GM12874 (cell line): ENCODE measurements around the gene CIC.

Source experiments
- CTCF ChIP-seq: IDR thresholded peaks from 2 replicates; pipeline ENCODE4 v1.5.1; 2011; ENCODE audit warnings: low read depth, mild to moderate bottlenecking, control low read depth, low read length, moderate library complexity; ENCODE audit not compliant: insufficient read depth

The CIC gene

GRCh38 chr19:42297039-42297438 lies 28.0 kb downstream of the CIC start:
- no peak for TF ChIP-seq CTCF

- TF ChIP-seq CTCF = no peak
Observed at GRCh38 chr19:42301646-42302203, 32.7 kb downstream of the CIC start, which contains the start of gene PRR19. TSS of gene PRR19 (plus strand) at chr19:42302132. CDS start at chr19:42309585, 7,453 bp downstream.

GRCh38 chr19:42303101-42303464 lies 34.0 kb downstream of the CIC start:
- TF ChIP-seq CTCF = no peak

- TF ChIP-seq CTCF = no peak
Observed at GRCh38 chr19:42303876-42304275, 34.8 kb downstream of the CIC start.

GRCh38 chr19:42306646-42307045 lies 37.6 kb downstream of the CIC start:
- TF ChIP-seq CTCF = no peak

- no peak for TF ChIP-seq CTCF
Observed at GRCh38 chr19:42309686-42310085, 40.6 kb downstream of the CIC start.

- peak; percentile 8; the same call in 1 of the 2 replicates for TF ChIP-seq CTCF
Observed at GRCh38 chr19:42311657-42312056, 42.6 kb downstream of the CIC start.
